Type B pancreatic cell (in vitro differentiated cells): Measurements from ENCODE around the gene MYOM3. TPM values are rescaled to one million over a fixed set of nuclear protein-coding genes. Genes with fewer than 3 reads are reported as not detected.
"Not testable (repeated sequence)": the region's sequence is repeated elsewhere in the genome, so short reads cannot be mapped to it uniquely, and the experiment has no call there.

Experiments
- DNase-seq: peaks from one replicate; pipeline ENCODE4 v3.0.0; 2021; ENCODE audit warnings: mixed read lengths; ENCODE audit not compliant: unreplicated experiment; ENCODE audit errors: extremely low spot score
- H3K27ac Mint-ChIP-seq: 2 replicates; pipeline ENCODE4 v1.8.0; 2021; ENCODE audit warnings: mild to moderate bottlenecking, mixed read lengths
- H3K27me3 Mint-ChIP-seq: 2 replicates; pipeline ENCODE4 v1.8.0; 2021; ENCODE audit warnings: mixed read lengths
- H3K36me3 Mint-ChIP-seq: 2 replicates; pipeline ENCODE4 v1.8.0; 2021; ENCODE audit warnings: mixed read lengths
- H3K4me1 Mint-ChIP-seq: one replicate; pipeline ENCODE4 v1.8.0; 2021; ENCODE audit warnings: mixed read lengths; ENCODE audit not compliant: unreplicated experiment
- H3K4me3 Mint-ChIP-seq: 2 replicates; pipeline ENCODE4 v1.8.0; 2021; ENCODE audit warnings: mild to moderate bottlenecking, mixed read lengths
- H3K9me3 Mint-ChIP-seq: 2 replicates; pipeline ENCODE4 v1.8.0; 2021; ENCODE audit warnings: mixed read lengths
- total RNA-seq: library from RNA; stranded (reverse); gene quantifications from 2 replicates; pipeline ENCODE4 v1.2.1, GENCODE V29; 2021; ENCODE audit warnings: low replicate concordance
- TF ChIP-seq, protein P1 (sequence below): fragments of 200-600 bp; sonication (generic); conservative IDR thresholded peaks from 2 replicates; pipeline ENCODE4 v1.5.0; 2021; ENCODE audit warnings: antibody characterized with exemption, mild to moderate bottlenecking

MYOM3 gene
- total RNA-seq, 1 donor from 2014 or later = 0.70 TPM

DNA sequence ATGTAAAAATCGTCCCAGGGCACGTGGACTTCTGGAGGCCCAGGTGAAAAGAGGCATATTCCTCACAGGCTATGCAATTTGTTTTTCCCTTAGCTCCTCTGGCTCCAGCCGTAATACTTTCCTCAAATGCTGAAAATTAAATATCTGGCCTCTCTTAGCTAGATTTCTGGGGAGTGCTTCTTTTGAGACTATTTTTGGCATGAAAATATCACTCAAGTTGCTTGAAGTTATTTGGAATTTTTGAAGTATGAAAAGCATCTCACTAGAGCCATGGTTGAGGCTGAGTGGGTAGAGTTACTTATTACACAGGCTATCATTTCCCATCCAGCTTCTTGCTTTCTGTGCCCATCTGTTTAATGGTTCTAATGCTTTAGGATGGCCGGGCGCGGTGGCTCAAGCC is 59.7 kb downstream of the MYOM3 start:
- H3K27me3 Mint-ChIP-seq = no peaks in the 10 kb centered on the region
- no peaks in the 10 kb centered on the region for H3K9me3 Mint-ChIP-seq
- no peak for DNase-seq
- H3K36me3 Mint-ChIP-seq = no peaks in the 10 kb centered on the region
- TF ChIP-seq, protein P1, sequence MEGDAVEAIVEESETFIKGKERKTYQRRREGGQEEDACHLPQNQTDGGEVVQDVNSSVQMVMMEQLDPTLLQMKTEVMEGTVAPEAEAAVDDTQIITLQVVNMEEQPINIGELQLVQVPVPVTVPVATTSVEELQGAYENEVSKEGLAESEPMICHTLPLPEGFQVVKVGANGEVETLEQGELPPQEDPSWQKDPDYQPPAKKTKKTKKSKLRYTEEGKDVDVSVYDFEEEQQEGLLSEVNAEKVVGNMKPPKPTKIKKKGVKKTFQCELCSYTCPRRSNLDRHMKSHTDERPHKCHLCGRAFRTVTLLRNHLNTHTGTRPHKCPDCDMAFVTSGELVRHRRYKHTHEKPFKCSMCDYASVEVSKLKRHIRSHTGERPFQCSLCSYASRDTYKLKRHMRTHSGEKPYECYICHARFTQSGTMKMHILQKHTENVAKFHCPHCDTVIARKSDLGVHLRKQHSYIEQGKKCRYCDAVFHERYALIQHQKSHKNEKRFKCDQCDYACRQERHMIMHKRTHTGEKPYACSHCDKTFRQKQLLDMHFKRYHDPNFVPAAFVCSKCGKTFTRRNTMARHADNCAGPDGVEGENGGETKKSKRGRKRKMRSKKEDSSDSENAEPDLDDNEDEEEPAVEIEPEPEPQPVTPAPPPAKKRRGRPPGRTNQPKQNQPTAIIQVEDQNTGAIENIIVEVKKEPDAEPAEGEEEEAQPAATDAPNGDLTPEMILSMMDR = no peak
- peaks cover 12% of the 10 kb centered on the region for H3K4me1 Mint-ChIP-seq
- H3K27ac Mint-ChIP-seq = no peak overlapping the region
- no peak overlapping the region for H3K4me3 Mint-ChIP-seq

DNA sequence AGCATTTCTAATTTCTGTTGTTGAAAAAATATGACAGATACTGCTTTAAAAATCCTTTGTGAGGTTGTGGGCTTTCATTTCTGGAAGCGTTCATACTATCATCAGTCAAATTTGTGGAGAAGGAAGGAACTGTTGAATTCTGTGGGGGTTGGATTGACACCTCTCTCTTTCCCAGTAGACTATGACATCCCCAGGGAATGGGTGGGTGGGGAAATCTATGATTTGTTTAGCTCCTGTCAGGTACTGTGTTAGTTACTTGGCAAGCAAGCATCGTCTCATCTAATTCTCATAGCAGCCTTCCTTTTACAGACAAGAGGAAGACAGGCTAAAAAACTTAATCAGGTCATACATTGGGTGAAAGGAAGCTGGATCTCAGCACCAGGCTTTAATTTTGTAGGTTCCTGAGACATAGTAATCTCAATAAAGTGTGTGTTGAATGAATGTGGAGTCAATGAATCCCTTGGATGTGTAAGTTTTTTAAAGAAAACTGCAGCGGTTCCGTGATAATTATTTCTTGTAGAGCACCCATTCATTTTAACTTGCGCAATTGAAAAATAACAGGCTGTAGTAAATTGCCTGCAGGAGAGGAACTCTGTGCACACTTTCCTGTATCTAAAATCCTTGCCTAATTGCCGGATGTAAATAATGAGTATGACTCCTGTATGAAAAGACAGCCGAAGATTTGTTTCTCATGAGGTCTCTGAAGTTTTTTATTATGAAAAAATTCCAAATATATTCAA is 60.6 kb downstream of the MYOM3 start:
- Mint-ChIP-seq H3K4me1 (peaks cover 19% of the 10 kb centered on the region), H3K9me3 (no peaks in the 10 kb centered on the region), H3K27me3 (no peaks in the 10 kb centered on the region), H3K27ac (no peak overlapping the region), H3K36me3 (no peaks in the 10 kb centered on the region), H3K4me3 (no peak overlapping the region)
- TF ChIP-seq, protein P1 = no peak
- no peak for DNase-seq

DNA sequence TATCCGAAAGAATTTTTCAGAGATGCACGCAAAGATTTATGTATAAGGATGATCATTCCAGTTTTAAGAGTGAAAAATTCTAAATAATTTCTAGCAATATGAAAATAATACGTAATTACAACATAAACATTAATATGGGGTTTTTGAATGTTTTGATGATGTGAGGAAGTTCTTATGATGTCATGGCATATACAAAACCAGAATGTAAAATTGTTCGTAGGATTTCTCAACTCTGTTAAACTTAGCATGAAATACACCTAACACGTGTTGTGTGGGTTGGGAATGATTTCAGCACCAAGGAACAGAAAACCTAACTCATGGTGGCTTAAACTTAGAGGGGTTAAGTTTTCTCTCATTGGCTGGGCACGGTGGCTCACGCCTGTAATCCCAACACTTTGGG is 62.2 kb downstream of the MYOM3 start:
- no peak for DNase-seq
- no peaks in the 10 kb centered on the region for H3K9me3 Mint-ChIP-seq
- H3K4me1 Mint-ChIP-seq = peaks cover 26% of the 10 kb centered on the region
- no peak overlapping the region for H3K27ac Mint-ChIP-seq
- no peaks in the 10 kb centered on the region for H3K27me3 Mint-ChIP-seq
- TF ChIP-seq, protein P1 = no peak
- H3K4me3 Mint-ChIP-seq = no peak overlapping the region
- no peaks in the 10 kb centered on the region for H3K36me3 Mint-ChIP-seq

DNA sequence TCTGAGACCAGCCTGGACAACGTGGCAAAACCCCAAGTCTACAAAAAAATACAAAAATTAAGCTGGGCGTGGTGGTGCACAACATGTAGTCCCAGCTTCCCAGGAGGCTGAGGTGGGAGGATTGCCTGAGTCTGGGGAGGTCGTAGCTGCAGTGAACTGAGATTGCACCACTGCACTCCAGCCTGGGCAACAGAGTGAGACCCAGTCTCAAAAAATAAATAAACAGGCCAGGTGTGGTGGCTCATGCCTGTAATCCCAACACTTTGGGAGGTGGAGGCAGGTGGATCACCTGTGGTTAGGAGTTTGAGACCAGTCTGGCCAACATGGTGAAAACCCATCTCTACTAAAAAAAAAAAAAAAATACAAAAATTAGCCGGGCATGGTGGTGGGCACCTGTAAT is 63.0 kb downstream of the MYOM3 start:
- not testable (repeated sequence) for H3K27me3 Mint-ChIP-seq, H3K9me3 Mint-ChIP-seq, H3K27ac Mint-ChIP-seq, H3K4me3 Mint-ChIP-seq, DNase-seq, H3K36me3 Mint-ChIP-seq
- peaks cover 26% of the 10 kb centered on the region for H3K4me1 Mint-ChIP-seq

DNA sequence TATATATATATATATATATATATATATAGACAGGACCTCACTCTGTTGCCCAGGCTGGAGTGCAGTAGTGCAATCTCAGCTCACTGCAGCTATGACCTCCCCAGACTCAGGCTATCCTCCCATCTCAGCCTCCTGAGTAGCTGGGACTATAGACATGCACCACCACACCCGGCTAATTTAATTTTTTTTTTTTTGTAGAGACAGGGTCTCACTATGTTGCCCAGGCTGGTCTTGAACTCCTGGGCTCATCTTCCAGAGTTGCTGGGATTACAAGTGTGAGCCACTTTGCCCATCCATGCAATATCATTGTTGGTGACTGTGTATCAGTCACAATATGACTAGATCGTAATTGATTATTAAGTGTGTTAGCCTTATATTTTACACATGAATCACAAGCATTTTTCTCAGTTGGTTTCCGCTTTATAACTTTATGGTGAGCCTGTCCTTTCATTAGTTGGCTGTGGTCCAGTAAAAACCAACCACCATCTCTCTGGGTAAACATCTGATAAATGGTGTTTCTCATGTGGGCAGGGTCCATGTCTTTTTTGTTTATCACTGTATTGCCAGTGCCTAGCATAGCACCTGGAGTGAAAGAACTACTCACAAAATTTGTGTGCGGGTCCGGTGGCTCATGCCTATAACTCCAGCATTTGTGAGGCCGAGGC is 63.6 kb downstream of the MYOM3 start:
- TF ChIP-seq, protein P1 = no peak
- H3K27ac Mint-ChIP-seq = no peak overlapping the region
- H3K36me3 Mint-ChIP-seq = no peaks in the 10 kb centered on the region
- peaks cover 29% of the 10 kb centered on the region for H3K4me1 Mint-ChIP-seq
- H3K9me3 Mint-ChIP-seq = no peaks in the 10 kb centered on the region
- DNase-seq = no peak
- no peak overlapping the region for H3K4me3 Mint-ChIP-seq
- H3K27me3 Mint-ChIP-seq = no peaks in the 10 kb centered on the region

DNA sequence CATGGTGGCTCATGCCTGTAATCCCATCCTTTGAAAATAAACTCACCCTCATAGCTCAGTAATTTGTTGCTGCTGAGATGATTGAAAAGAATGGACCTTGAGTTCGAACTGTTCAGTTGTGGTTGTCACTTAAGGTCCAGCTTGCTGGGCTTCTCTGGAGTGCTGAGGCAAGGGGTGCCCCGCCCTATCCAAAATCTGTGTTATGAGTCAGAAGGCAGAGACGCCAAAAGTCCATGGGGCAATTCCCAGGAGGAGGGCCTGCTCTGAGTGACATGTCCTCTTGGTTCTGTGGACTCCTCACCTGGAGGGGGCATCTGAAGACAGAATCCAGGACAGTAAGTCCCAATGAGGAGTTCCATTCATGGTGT is 64.8 kb downstream of the MYOM3 start:
- no peak for DNase-seq
- no peak overlapping the region for H3K4me3 Mint-ChIP-seq
- TF ChIP-seq, protein P1 = no peak
- no peaks in the 10 kb centered on the region for H3K36me3 Mint-ChIP-seq
- H3K9me3 Mint-ChIP-seq = no peaks in the 10 kb centered on the region
- H3K27me3 Mint-ChIP-seq = no peaks in the 10 kb centered on the region
- no peak overlapping the region for H3K27ac Mint-ChIP-seq
- peaks cover 35% of the 10 kb centered on the region for H3K4me1 Mint-ChIP-seq
